HCT116 (cell line): ENCODE results near the gene TRIM29. TPM values are rescaled to one million over a fixed set of nuclear protein-coding genes. Genes with fewer than 3 reads are reported as not detected.

Experiments
- ATAC-seq: fragments of 200-7000 bp; cut with Tn5 transposase; 2 replicates; pipeline ENCODE4 v1.9.1; 2020; ENCODE audit warnings: mild to moderate bottlenecking, moderate library complexity
- BruUV-seq: library from RNA; stranded (reverse); fragments of 400-500 nt; replicated peaks from 2 replicates; lab custom pipeline; 2021; lab: Mats Ljungman, UMichigan
- CTCF ChIA-PET: fragments of 300-600 bp; sonication (Branson Sonifier 250); formaldehyde crosslinking; loops from one replicate; lab custom pipeline; 2021; ENCODE audit warnings: antibody characterized with exemption; lab: Charles Lee
- POLR2A ChIA-PET: fragments of 300-600, 350-600 bp; sonication (Branson Sonifier 250); formaldehyde crosslinking; loops from one replicate; lab custom pipeline; 2021; ENCODE audit warnings: antibody characterized with exemption; lab: Charles Lee
- RAD21 ChIA-PET, 2 experiments: fragments of 300-600 bp; sonication (Branson Sonifier 250); formaldehyde crosslinking; loops; one replicate each; lab custom pipeline; 2023; ENCODE audit warnings: low total read pairs in 2 of 2; ENCODE audit not compliant: uncharacterized antibody in 2 of 2, unreplicated experiment in 2 of 2, low non-redundant PET in 1 of 2; lab: Charles Lee
- DNase-seq: peaks from one replicate; pipeline ENCODE4 v3.0.0-alpha.2; 2010; ENCODE audit warnings: low read depth, low spot score
- H2AFZ ChIP-seq: fragments of 200-600 bp; shearing (Covaris generic), sonication (generic); 2 replicates; pipeline ENCODE4 v1.6.1; 2017; ENCODE audit warnings: low read depth, mixed run types, mixed read lengths, antibody characterized with exemption, low read length; ENCODE audit not compliant: poor library complexity, severe bottlenecking
- H3K27ac ChIP-seq: 2 replicates; pipeline ENCODE4 v1.5.1; 2012; ENCODE audit warnings: low read depth, low read length
- H3K27me3 ChIP-seq: fragments of 200-600 bp; sonication (generic); 2 replicates; pipeline ENCODE4 v1.6.1; 2016; ENCODE audit warnings: mixed run types, low read length, mixed read lengths; ENCODE audit not compliant: insufficient read depth
- H3K36me3 ChIP-seq, 2 experiments: fragments of 200-500 bp in 1 of 2; fragments of 200-600 bp in 1 of 2; sonication (Bioruptor generic) in 1 of 2; sonication (generic) in 1 of 2; 2 replicates each; pipeline versions ENCODE4 v1.5.1 to v1.6.1; 2014 to 2016; ENCODE audit warnings: low read length in 2 of 2, inconsistent platforms in 1 of 2, mixed read lengths in 1 of 2, mixed run types in 1 of 2; ENCODE audit not compliant: insufficient read depth in 2 of 2, control insufficient read depth in 1 of 2
- H3K4me1 ChIP-seq, 2 experiments: fragments of 200-600 bp in 1 of 2; sonication (generic) in 1 of 2; 2 replicates each; pipeline versions ENCODE4 v1.5.1 to v1.6.1; 2012 to 2017; ENCODE audit warnings: low read length in 2 of 2, inconsistent platforms in 1 of 2, mild to moderate bottlenecking in 1 of 2, mixed read lengths in 1 of 2, mixed run types in 1 of 2, moderate library complexity in 1 of 2; ENCODE audit not compliant: insufficient read depth in 2 of 2, control insufficient read depth in 1 of 2
- H3K4me2 ChIP-seq: fragments of 200-600 bp; sonication (generic); 2 replicates; pipeline ENCODE4 v1.6.1; 2017; ENCODE audit warnings: mixed run types, low read length, mixed read lengths
- H3K4me3 ChIP-seq, 2 experiments: fragments of 200-600 bp in 1 of 2; sonication (generic) in 1 of 2; replicated peaks in 1 of 2; 2 replicates each; pipeline ENCODE4 v1.5.1; 2011 to 2016; ENCODE audit warnings: low read length in 2 of 2, control low read depth in 1 of 2, low read depth in 1 of 2, mild to moderate bottlenecking in 1 of 2, mixed read lengths in 1 of 2, mixed run types in 1 of 2
- H3K79me2 ChIP-seq: fragments of 200-600 bp; sonication (generic); 2 replicates; pipeline ENCODE4 v1.6.1; 2017; ENCODE audit warnings: mild to moderate bottlenecking, mixed run types, low read length, moderate library complexity, mixed read lengths; ENCODE audit not compliant: insufficient read depth
- H3K9ac ChIP-seq: fragments of 200-600 bp; sonication (generic); 2 replicates; pipeline ENCODE4 v1.6.1; 2016; ENCODE audit warnings: low read length, mixed read lengths
- H3K9me2 ChIP-seq: fragments of 200-600 bp; sonication (generic), shearing (Covaris generic); 2 replicates; pipeline ENCODE4 v1.6.1; 2017; ENCODE audit warnings: mixed run types, mild to moderate bottlenecking, moderate library complexity; ENCODE audit not compliant: insufficient read depth
- H3K9me3 ChIP-seq, 2 experiments: fragments of 200-500 bp in 1 of 2; fragments of 200-600 bp in 1 of 2; sonication (Bioruptor generic) in 1 of 2; sonication (generic) in 1 of 2; 2 replicates each; pipeline ENCODE4 v1.6.1; 2014 to 2017; ENCODE audit warnings: low read length in 2 of 2, mixed read lengths in 2 of 2, inconsistent platforms in 1 of 2, low read depth in 1 of 2, mild to moderate bottlenecking in 1 of 2, mixed run types in 1 of 2, moderate library complexity in 1 of 2; ENCODE audit not compliant: control insufficient read depth in 1 of 2, insufficient read depth in 1 of 2
- H4K20me1 ChIP-seq: fragments of 200-600 bp; sonication (generic), shearing (Covaris generic); 2 replicates; pipeline ENCODE4 v1.6.1; 2017; ENCODE audit warnings: mixed run types, mild to moderate bottlenecking, moderate library complexity; ENCODE audit not compliant: insufficient read depth
- CEBPB ChIP-seq: IDR thresholded peaks from 2 replicates; pipeline ENCODE4 v1.6.1; 2012; ENCODE audit warnings: low read depth
- EGR1 ChIP-seq: IDR thresholded peaks from 2 replicates; pipeline ENCODE4 v1.6.1; 2012; ENCODE audit warnings: low read depth
- EZH2phosphoT487 ChIP-seq: fragments of 200-600 bp; IDR thresholded peaks from 2 replicates; pipeline ENCODE4 v1.6.1; 2018; ENCODE audit warnings: antibody characterized with exemption, borderline replicate concordance
- FOSL1 ChIP-seq: IDR thresholded peaks from 2 replicates; pipeline ENCODE4 v1.6.1; 2012; ENCODE audit warnings: low read depth
- POLR2A ChIP-seq: IDR thresholded peaks from 2 replicates; pipeline ENCODE4 v1.7.0; 2011; ENCODE audit warnings: borderline replicate concordance; ENCODE audit not compliant: insufficient read depth, insufficient read length; ENCODE audit errors: extremely low read depth
- POLR2AphosphoS5 ChIP-seq: IDR thresholded peaks from 2 replicates; pipeline ENCODE4 v1.6.1; 2011; ENCODE audit warnings: mild to moderate bottlenecking, low read depth, low read length, moderate library complexity
- RAD21 ChIP-seq: IDR thresholded peaks from 2 replicates; pipeline ENCODE4 v1.6.1; 2012; ENCODE audit warnings: low read depth, mild to moderate bottlenecking
- SIN3A ChIP-seq: IDR thresholded peaks from 2 replicates; pipeline ENCODE4 v1.6.1; 2012; ENCODE audit warnings: low read depth
- SP1 ChIP-seq: IDR thresholded peaks from 2 replicates; pipeline ENCODE4 v1.6.1; 2012; ENCODE audit warnings: low read depth
- TCF7L2 ChIP-seq: IDR thresholded peaks from 2 replicates; pipeline ENCODE4 v1.7.0; 2011; ENCODE audit warnings: borderline replicate concordance, inconsistent platforms; ENCODE audit not compliant: insufficient read depth, insufficient read length; ENCODE audit errors: extremely low read depth
- ZFX ChIP-seq: fragments of 450-650 bp; IDR thresholded peaks from 2 replicates; pipeline ENCODE4 v1.6.1; 2017
- ZNF274 ChIP-seq: fragments of 200-500 bp; sonication (Bioruptor generic); IDR thresholded peaks from 2 replicates; pipeline ENCODE4 v1.6.1; 2014; ENCODE audit warnings: mild to moderate bottlenecking, low read depth, low read length, inconsistent platforms
- intact Hi-C: fragments of 100-400 bp; cut with micrococcal nuclease; formaldehyde crosslinking; loops from 2 replicates; pipeline ENCODE4 v1.10.0; 2022
- total RNA-seq: library from RNA; stranded (reverse); gene quantifications from one replicate; pipeline ENCODE4 v1.2.1, GENCODE V29; 2021; ENCODE audit not compliant: unreplicated experiment
- TF ChIP-seq, protein P1 (sequence below), 3 experiments: fragments of 200-600 bp in 1 of 3; sonication (generic) in 1 of 3; IDR thresholded peaks in 2 of 3; conservative IDR thresholded peaks in 1 of 3; 2 replicates each; pipeline ENCODE4 v1.5.1; 2012 to 2017; ENCODE audit warnings: low read depth in 2 of 3, low read length in 2 of 3, antibody characterized with exemption in 1 of 3, borderline replicate concordance in 1 of 3, control low read depth in 1 of 3, mild to moderate bottlenecking in 1 of 3, mixed read lengths in 1 of 3, mixed run types in 1 of 3, moderate library complexity in 1 of 3; ENCODE audit not compliant: insufficient read depth in 1 of 3
- TF ChIP-seq, protein P2 (sequence below): IDR thresholded peaks from 2 replicates; pipeline ENCODE4 v1.6.1; 2012

Gene TRIM29
- total RNA-seq, 1 experiment from 2014 or later, result 0.54 TPM

DNA sequence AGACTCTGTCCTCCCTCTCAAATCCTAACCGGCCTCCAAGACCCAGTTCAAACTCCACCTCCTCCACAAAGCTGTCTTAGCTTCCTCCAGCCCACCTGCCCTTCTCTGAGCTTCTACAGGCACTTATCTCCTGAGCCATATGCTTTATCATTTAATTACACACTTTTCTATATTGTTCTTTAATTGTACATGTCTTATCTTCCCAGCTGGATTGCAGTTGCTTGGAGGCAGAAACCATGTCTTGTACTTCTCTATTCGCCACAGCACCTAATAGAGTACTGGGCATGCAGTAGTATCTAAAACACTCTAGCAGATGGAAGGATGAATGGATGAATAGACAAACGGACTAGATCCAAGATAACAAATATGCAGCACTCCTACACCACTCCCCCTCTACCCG, 11.3 kb downstream of the TRIM29 start (continued):
- TF ChIP-seq, protein P1, sequence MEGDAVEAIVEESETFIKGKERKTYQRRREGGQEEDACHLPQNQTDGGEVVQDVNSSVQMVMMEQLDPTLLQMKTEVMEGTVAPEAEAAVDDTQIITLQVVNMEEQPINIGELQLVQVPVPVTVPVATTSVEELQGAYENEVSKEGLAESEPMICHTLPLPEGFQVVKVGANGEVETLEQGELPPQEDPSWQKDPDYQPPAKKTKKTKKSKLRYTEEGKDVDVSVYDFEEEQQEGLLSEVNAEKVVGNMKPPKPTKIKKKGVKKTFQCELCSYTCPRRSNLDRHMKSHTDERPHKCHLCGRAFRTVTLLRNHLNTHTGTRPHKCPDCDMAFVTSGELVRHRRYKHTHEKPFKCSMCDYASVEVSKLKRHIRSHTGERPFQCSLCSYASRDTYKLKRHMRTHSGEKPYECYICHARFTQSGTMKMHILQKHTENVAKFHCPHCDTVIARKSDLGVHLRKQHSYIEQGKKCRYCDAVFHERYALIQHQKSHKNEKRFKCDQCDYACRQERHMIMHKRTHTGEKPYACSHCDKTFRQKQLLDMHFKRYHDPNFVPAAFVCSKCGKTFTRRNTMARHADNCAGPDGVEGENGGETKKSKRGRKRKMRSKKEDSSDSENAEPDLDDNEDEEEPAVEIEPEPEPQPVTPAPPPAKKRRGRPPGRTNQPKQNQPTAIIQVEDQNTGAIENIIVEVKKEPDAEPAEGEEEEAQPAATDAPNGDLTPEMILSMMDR (IDR thresholded peaks at IDR 0.05 in 2 of 3, conservative IDR thresholded peaks at IDR 0.05 in 1 of 3; ENCODE audit: borderline replicate concordance in 1 of 3, insufficient read depth in 1 of 3, low read depth in 2 of 3, low read length in 2 of 3), result no peak
- TF ChIP-seq EZH2phosphoT487, result no peak
- no peak for TF ChIP-seq POLR2A
- TF ChIP-seq RAD21, result no peak
- no peak for TF ChIP-seq ZFX
- TF ChIP-seq FOSL1, result no peak
- TF ChIP-seq, protein P2, sequence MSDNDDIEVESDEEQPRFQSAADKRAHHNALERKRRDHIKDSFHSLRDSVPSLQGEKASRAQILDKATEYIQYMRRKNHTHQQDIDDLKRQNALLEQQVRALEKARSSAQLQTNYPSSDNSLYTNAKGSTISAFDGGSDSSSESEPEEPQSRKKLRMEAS, result no peak
- no peak for TF ChIP-seq SP1
- TF ChIP-seq ZNF274, result no peak
- no peak for TF ChIP-seq CEBPB
- no peak for TF ChIP-seq POLR2AphosphoS5

DNA sequence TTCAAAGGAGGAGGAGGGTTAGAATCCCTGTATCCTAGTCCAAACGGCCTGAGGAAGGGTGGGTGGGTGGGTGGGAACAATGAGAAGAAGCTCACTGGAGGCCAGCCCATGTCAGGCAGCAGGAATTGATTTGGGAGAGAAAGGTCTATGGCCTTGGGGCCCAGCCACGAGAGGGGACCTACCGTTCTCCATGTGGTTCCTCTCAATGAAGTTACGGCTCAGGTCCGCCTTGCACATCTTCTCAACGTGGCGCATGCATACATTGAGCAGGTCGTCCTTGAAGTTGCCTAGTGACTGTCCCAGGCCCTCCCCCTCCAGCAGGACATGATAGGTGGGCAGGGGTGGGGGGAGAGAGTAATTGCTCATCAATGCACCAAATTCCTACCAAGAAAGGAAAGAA, 12.4 kb downstream of the TRIM29 start:
- Histone ChIP-seq H3K4me2 (no peak overlapping the region), H3K4me3 (no peak overlapping the region), H3K36me3 (no peaks in the 10 kb centered on the region), H3K27ac (no peak overlapping the region), H3K4me1 (peaks cover 14 to 46% of the 10 kb centered on the region in 2 experiments), H3K79me2 (no peaks in the 10 kb centered on the region), H3K27me3 (no peaks in the 10 kb centered on the region; the same call in 1 of the 2 replicates), H3K9me3 (no peaks in the 10 kb centered on the region), H3K9me2 (no peaks in the 10 kb centered on the region), H2AFZ (no peak overlapping the region), H3K9ac (no peak overlapping the region), H4K20me1 (no peaks in the 10 kb centered on the region)
- no peak for TF ChIP-seq TCF7L2
- TF ChIP-seq EGR1, result no peak
- TF ChIP-seq CEBPB, result no peak
- TF ChIP-seq SIN3A, result no peak
- ChIA-PET POLR2A (no interaction called here), CTCF (no interaction called here), RAD21 (no interaction called here)
- no peak for ATAC-seq
- no TSS peak for BruUV-seq
- intact Hi-C loops, result no loop called here
- no peak for DNase-seq
